HG02840 (cell line): ENCODE measurements around the gene DNAJB13.

ENCODE experiments used
- ATAC-seq: cut with Tn5 transposase; IDR thresholded peaks from one replicate; pipeline ENCODE4 v1.9.1; 2021; ENCODE audit warnings: mild to moderate bottlenecking, moderate library complexity, moderate number of reproducible peaks; ENCODE audit not compliant: unreplicated experiment, low FRiP score

The DNAJB13 gene

DNA sequence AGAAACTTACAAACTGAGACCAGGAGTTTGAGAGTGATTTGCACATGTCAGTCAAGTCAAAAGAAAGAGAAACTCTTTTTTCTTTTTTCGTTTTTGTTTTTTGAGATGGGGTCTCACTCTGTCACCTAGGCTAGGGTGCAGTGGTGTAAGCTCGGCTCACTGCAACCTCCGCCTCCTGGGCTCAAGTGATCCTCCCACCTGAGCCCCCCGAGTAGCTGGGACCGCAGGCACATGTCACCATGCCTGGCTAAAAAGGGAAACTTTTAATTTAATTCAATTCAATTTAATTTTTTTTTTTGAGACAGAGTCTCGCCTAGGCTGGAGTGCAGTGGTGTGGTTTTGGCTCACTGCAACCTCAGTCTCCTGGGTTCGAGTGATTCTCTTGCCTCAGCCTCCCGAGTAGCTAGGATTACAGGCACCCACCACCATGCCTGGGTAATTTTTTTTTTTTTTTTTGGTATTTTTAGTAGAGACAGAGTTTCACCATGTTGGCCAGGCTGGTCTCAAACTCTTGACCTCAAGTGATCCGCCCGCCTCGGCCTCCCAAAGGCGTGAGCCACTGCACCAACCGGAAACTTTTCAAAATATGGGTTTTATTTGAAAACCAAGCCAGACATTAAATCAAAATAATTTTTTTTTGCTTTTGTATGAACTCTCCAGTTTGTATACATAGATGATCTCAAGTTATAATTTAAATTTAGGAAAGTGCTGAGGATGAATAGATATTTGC lies 48.2 kb downstream of the DNAJB13 start:
- no peak for ATAC-seq

DNA sequence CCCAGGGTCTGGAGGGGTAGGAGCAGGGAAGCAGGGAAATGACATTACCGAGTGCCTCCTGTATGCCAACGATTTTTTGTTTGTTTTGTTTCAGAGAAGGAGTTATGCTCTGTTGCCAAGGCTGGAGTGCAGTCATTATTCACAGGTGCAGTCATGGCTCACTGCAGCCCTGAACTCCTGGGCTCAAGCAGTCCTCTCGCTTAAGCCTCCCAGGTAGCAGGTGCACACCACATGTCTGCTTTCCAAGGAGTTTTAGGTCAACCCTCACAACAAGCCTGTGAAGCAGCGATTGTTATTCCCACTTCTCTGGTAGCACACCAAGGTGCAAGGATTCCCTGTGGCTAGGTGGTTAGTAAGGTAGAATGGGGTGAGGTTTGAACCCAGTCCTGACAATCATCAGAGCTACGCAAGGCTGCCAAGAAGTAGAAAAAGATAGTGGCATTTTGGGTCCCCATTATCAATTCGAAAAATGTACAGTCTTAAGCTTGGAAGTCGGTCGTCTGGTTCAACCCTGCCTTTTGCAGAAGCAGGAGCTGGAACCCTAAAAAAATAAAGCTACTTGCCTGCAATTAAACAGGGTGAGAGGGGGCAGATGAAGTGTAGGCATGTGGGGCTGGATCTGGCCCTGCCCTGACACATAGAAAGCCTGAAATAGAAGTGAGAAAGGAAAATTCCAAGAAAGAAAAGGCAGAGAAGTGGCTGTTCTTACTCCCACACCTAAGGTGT lies 48.9 kb downstream of the DNAJB13 start:
- ATAC-seq, result no peak

DNA sequence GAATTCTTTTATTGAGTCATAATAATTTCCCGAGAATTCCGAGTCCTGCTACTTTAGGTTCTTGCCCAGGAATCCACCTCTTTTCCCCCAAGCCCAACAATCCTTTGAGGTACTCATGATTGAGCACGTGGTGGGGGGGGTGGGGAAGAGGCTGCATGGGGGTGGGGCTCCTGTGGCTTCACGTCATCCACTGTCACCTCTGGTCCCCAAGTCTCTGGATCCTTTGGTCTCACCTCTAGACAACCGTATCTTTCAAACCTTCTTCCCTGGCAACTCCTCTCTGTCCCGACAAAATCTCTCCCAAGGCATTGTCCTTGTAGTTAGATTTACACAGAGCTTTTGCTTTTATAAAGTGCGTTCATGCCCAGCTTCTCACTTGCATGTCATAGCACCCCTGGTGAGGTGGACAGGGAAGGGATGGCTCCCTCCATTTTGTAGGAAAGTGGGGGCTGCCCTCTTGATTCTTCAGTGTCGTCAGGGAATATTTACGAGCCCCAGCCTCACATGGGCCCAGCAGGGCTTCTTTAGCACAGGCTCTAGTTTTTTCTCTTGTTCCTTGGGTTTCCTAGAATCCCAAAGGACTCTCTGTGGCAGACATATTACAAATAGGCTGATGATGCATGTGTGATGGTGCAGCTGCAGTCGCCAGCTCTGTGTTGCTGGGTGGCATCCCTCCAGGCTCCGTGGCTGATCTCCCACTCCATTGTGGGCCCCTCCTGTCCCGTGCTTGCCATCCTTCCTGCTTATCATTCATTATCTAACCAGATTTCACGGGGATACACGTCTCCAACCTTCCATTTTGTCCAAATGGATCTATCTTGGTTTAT lies 49.7 kb downstream of the DNAJB13 start:
- no peak for ATAC-seq

DNA sequence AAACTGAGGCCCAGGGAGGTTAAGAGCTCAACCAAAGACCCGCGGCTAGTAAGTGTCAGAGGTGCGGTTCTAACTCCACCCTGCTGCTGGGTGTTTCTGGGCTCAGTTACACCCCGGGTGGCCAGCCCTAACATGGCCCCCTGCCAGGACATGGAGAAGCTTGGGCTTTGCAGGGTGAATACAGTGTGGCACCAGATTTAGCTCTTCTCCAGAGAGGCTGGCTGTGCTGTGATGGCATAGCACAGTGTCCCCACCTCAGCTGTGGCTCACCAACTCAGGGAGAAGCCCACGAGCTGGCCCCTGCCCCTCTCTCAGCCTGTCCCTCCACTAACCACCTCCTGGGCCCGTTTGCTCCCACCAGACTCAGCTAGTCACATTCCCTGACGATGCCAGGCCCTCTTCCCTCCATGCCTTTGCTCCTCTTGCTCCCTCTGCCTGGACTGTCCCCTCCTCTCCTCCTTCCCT lies 51.0 kb downstream of the DNAJB13 start:
- no peak for ATAC-seq

DNA sequence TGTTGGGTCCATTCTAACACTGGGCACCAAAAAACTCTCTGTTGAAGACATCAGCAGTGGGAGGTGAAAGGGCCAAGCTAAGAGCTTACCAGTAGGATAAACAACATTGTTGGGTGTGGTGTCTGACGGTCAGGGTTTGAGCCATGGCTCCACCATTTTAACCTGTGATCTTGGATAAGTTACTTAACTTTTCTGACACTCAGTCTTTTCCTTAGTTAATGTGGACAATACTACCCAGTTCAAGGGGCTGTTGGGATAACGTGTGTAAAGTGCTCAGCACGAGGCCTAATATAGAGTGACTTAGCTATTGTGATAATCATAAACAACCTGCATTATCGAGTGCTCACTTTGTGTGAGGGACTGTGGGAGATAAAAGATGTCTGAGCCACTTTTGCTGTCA lies 52.0 kb downstream of the DNAJB13 start:
- no peak for ATAC-seq

DNA sequence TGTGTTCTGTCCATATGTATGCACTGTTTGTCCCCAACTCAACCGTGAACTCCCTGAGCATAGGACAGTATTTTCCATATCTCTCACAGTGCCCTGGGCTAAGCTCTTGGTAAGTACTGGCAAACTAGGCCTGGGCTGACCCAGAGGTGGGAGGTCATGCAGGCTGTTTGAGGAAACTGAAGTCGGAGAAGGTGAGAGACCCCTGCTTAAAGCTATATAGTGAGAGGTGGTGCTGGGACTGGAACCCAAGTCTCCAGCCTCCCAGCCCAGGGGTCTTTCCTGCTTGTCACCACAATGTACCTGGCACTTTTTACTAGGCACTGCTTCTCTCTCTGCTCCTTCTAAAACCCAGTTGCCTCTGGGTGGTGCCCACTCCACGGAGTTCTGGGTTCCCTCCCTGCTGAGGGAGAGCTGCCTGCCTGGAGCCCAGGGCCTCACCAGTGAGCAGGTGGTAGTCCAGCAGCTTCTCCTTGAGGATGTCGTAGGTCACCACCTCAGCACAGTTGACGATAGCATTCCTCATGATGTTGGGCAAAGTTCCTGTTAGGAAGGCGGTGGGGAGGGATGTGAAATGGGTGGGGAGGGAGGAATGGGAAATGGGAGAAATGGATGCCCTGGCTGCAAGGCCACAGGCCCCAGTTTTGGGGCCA lies 53.3 kb downstream of the DNAJB13 start:
- no peak for ATAC-seq

DNA sequence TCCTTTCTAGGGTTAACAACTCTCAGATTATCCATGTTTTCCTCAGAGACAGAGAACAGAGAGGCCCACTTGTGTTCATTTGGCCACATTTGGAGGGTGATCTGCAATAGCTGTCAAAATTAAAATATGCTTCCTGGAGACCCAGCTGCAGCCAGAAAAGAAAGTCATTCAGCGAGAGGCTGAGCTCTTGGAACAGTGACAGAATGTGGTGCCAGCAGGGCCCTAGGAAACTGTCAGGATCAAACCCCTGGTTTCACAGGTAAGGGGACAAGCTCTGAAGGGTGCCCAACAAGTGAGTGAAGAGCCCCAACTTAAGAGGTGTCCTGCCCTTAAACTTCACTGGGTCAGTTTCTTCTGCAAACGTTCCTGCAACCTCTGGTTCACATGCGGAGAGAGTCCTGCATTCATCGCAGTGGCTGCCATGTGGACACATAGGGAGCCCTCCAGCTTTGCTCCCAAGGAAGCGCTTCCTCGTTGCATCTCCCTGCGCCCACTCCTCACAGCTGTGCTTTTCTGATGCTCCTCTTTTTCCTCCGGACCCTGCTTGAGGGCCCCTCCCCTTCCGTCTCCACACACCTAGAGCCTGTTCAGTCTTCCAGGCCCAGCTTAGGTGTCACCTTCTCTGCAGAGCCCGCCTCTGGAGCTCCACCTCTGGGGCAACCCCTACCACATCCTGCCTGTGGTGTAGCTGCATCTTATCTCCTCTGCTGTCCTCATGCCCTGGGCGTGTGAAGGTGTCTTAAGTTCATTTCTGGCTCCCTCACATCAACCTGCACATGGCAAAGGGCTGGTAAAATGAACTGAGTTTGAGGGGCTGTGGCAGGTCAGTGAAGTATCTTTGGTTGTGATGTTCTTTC lies 54.2 kb downstream of the DNAJB13 start:
- no peak for ATAC-seq

DNA sequence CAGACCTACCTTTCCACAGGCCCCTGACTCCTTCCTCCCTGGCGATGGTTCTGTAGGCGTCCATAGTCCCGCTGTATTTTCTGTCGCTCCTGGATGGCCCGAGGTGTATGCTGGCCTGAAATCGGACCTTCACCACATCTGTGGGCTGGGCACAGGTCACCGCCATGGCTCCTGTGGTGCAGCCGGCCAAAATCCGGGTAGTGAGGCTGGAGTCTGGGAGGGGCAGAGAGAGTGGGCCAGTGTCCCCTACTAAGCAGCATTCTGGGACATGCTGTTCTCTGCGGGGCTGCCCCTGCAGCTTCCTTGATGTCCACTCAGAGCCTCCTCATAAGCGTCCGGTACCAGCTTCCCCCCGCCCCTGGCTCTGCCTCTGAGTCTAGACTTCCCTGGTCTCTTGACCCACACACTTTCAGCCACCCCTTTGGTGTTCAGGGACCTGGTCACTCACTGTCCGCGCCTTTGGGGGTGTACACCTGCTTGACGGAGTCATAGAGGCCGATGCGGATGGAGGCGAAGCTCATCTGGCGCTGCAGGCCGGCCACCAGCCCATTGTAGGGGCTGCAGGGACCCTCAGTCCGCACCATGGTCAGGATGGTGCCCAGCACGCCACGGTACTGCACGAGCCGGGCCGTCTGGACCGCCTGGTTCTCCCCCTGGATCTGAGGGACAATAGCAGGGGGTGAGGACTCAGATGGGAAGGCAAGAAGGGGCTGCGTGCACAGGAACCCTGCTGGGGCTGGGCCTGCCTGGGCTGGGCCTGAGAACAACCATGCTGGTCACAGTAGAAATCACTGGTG lies 55.1 kb downstream of the DNAJB13 start:
- no peak for ATAC-seq

DNA sequence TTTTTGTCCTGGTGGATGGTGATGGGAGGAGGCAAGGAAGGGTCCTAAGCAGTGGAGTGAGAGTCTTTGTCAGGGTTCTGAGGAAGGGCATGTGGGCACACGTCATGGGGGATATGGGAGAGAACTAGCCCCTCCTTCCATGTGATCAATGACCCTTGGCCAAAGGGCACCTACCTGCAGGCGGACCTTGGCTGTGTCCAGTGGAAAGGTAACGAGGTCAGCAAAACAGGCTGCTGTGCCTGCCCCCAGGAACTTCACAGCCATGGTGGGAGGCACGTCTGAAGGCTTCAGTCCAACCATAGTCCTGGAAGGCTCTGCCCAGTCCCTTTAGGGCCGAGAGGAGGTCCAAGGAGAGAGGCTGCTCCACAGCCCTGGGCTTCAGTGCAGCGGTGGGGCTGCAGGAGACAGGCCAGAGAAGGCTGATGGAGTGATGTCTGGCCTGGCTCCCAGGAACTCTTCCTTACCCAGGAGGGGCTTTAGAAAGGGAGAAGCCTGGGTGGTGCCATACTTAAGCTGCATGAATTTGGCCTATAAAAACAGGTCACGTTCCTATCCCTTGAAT lies 56.0 kb downstream of the DNAJB13 start:
- no peak for ATAC-seq

DNA sequence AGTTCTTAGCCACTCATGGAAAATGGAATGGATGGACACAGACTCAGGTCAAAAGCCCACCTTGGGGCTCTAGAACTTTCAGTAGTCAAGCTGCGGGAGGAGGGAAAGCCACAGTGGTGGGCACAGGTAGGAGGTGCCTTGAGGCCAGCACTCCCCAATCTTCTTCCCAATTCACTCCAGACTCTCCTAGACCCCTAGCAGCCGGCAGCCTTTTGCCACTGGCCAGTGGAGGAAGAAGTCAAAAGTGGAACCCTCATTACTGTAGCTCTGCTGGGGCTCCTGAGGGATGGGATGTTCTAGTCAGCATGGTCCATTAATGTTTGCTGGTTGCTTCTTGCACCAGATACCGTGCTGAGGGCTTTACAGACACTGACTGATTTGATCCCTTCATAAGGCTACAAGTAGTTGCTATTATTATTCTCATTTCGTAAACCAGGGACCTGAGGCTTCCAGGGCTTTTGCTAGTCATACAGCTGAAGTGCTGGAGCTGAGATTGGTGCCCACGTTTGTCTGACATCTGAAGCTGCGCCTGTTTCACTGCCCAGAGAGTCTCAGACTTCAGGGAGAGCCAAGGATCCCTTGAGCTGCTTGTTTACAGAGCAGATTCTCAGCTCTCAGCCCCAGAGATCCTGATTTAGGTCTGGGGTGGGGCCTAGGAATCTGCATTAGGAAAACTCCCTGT lies 57.0 kb downstream of the DNAJB13 start:
- no peak for ATAC-seq

DNA sequence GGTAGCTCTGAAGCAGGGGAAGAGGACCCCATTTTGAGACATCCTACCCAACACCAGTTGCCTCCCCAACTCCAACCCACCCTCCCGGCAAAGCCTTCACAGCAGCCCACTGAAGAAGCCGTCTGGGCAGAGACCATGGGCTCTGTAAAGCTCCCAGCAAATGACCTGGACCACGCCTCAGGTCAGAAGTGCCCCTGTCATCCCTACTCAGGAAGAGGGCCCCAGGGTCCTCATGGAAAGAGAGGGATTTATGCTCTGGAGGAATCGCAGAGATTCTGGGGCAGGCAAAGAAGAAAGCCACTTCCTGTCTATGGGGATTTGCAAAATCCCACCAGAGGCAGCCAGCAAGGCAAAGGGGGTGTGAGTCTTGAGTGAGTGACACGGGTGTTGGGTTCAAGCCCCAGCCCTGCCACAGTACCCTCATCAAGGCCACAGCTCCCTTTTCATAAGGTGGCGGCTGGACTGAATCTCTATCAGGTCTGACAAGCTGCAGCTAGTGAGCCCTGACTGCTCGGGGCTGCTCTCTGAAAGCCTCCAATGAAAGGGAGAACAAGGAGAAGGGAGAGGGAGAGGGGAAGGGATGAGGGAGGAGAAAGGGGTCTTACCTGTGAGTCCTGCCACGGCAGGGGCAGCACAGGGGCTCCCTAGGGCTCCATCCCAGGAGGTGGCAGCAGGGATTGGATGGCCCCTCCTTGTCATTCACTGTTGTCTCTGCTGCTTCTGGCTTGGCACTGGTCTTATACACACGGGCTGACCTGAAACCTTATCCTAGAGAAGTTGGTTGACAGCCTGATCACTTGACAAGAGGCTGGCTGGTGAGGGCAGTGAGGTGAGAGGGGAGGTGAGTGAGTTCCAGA lies 57.8 kb downstream of the DNAJB13 start, which contains the start of gene UCP3:
UCP3 (minus strand) TSS at position 713 of the 857 bp plus-strand sequence. CDS start 2,043 bp downstream, outside the sequence.
- ATAC-seq, result no peak

DNA sequence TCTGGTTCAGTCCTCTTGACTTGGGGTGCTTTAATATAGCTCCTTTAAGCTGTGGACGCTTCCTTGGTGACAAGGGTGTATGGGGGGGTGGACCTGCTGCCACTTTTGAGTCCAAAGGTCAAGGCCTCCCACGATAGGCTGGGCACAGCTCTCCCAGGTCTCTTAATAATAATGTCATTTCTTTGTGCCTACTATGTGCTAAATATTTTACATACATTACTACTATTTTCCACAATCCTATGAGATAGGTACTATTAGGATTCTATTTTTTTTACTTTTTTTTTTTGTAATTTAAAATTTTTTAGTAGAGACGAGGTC lies 58.4 kb downstream of the DNAJB13 start:
- ATAC-seq, result no peak

DNA sequence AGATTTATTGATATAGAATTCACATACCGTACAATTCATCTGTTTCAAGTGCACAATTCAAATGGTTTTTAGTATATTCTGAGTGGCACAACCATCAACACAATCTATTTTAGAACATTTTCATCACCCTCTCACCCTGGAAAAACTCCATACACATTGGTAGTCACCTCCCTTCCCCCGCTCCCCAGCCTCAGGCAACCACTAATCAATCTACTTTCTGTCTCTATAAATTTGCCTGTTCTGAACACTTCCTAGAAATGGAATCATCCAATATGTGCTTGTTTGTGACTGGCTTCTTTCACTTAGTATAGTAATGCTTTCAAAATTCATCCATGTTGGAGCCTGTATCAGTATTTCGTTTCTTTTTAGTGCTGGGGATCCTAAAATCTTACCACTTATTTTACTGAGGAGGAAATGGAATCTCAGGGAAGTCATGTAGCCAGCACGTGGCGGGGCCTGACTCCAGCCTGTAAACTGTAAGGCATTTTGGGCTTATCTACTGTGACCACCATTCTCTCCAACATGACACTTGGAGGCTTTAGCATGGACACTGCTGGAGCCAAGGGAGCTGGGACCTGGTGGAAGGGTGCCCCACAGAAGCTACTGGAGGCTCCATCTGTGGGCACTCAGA lies 59.0 kb downstream of the DNAJB13 start:
- no peak for ATAC-seq

DNA sequence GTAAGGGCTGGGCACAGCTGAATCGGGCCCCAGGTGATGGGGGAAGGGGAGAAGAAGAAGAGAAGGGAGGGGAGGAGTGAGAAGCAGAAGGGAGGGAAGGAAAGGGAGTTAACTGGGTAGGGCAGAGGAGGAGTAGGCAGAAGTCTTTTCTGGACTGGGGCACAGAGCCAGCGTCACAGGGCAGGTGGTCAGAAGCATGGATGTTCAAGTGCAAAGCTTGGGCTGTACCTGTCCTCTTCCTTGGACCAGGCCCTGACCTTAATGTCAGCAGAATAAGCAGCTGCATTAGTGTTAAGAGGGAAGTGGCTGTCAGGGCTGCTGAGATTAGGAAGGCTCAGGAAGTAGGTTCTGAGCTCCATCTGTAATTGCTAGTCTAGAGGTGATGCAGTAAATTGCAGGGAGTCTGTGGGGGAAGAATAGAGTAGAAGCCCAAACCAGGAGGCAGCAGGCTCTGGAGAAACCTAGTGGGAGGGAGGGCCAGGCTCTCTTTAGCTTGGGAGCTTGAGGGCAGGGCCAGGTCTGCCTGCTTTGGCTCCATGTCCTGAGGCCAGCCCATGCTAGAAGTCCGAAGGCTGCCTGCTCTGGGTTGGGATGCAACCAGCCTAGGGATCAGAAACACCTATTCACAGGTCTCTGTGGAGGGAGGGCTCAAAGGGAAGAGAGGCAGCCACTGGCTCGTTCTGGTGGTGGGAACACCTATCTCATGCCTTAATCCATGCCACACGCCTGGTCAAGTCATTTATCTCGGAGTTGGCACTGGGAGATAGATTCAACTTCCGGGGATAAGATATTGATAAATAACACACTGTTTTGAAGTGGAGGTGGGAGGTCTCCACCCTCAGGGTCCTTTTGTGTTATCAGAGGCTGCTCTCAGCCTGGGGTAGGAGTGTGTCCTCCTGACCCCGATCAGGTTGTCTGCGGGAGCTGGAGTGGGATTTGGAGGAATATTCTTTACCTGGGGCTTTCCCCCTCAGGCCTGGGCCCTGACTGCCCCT lies 59.8 kb downstream of the DNAJB13 start:
- no peak for ATAC-seq

DNA sequence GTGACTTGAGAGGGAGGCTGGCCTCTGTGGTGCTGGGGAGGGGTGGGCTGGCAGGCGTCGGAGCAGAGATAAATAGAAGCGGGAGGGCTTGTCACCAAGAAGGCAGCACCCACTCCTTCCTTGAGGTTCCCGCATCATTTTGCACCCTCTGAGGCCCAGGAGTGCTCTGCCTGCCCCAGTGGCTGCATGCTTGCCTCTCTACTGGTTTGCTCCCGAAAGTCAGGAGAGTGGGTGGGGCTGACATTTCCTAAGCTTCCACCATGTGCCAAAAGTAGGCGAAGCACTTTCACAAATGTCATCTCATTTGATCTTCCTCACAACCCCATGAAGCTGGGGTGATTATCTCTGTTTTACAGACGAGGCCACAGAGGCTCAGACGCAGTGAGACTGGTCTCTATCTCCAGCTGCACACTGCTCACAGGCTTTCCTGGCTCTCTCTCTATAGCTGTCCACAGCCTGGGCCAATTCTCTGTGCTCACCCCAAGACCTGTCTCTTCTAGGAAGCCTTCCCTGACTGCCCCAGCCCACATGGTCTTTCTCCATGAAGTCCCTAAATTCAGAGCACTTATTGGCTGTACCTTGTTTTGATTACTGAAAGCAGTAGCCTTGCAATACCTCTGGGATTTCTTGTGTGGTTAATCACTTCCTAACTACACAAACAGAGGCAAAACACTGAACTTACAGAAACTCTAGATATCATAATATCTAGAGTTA lies 60.7 kb downstream of the DNAJB13 start:
- peak; percentile 55 for ATAC-seq
